Measurements from ENCODE around the gene RPSA.
"Not testable (repeated sequence)": the region's sequence is repeated elsewhere in the genome, so short reads cannot be mapped to it uniquely, and the experiment has no call there.

GRCh38 chr3:39458579-39458978 lies 52.1 kb downstream of the RPSA start:
- TF ChIP-seq MED1 (CRISPR knock-in tag; IDR thresholded peaks at IDR 0.05; ENCODE audit: borderline replicate concordance); ZBTB1 (CRISPR knock-in tag; IDR thresholded peaks at IDR 0.05; ENCODE audit: borderline replicate concordance, low read depth); USF1 (CRISPR knock-in tag; IDR thresholded peaks at IDR 0.05): not testable (repeated sequence)
